ENCODE results near the gene MAL. TPM values are rescaled to one million over a fixed set of nuclear protein-coding genes. Genes with fewer than 3 reads are reported as not detected.
A peak's percentile ranks its signal among the peaks of the same experiment; 100 is the strongest.

MAL gene
- total RNA-seq, 1 donor from 2014 or later: 21.2 TPM

DNA sequence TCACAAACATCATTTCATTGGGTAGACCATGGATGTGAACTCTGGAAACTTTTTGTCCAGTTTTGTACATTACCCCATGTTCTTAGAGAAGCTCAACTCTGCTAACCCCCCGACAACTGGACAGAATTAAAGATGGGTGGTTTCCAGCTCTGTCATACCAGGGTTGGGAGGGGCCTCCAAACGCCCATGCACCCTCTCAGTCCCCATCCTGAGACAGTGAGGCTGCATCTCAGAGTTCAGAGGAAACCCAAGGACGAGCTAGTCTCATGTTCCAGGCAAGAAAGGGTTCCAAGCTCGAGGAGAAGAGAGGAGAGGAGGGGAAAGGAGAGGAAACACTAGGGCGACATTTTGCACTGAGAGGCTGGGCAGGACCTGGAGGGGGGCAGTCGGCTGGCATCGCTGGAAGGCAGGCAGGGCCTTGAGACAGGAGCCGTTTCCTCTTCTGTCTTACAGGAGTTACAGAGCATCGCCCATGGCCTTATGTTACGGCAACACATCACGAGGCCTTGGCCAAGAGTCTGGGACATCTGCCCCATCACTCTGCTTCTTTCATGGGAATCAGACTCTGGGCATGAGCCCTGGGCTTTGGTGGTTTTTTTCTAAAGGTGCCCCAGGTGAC is 16.4 kb downstream of the MAL start:
- Histone ChIP-seq H3K4me1 (peaks cover 17% of the 10 kb centered on the region), H3K27me3 (no peaks in the 10 kb centered on the region), H3K27ac (no peak overlapping the region), H3K4me3 (no peak overlapping the region), H3K36me3 (no peaks in the 10 kb centered on the region), H3K9me3 (no peaks in the 10 kb centered on the region)
- intact Hi-C loops (cut with DNase I): no loop called here
- DNase-seq (no peak), ATAC-seq (no peak)
- TF ChIP-seq, protein P1, sequence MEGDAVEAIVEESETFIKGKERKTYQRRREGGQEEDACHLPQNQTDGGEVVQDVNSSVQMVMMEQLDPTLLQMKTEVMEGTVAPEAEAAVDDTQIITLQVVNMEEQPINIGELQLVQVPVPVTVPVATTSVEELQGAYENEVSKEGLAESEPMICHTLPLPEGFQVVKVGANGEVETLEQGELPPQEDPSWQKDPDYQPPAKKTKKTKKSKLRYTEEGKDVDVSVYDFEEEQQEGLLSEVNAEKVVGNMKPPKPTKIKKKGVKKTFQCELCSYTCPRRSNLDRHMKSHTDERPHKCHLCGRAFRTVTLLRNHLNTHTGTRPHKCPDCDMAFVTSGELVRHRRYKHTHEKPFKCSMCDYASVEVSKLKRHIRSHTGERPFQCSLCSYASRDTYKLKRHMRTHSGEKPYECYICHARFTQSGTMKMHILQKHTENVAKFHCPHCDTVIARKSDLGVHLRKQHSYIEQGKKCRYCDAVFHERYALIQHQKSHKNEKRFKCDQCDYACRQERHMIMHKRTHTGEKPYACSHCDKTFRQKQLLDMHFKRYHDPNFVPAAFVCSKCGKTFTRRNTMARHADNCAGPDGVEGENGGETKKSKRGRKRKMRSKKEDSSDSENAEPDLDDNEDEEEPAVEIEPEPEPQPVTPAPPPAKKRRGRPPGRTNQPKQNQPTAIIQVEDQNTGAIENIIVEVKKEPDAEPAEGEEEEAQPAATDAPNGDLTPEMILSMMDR (IDR thresholded peaks at IDR 0.05): no peak

GRCh38 chr2:95042472-95043271 is 17.2 kb downstream of the MAL start:
- intact Hi-C loops (cut with DNase I): no loop called here
- H3K27ac ChIP-seq: peak overlapping the region; percentile 24

GRCh38 chr2:95043300-95044093 is 18.0 kb downstream of the MAL start:
- intact Hi-C loops (cut with DNase I): no loop called here

More at GRCh38 chr2:95042472-95043271, 17.2 kb downstream of the MAL start:
- Histone ChIP-seq H3K4me1 (peaks cover 17% of the 10 kb centered on the region), H3K4me3 (no peak overlapping the region), H3K27me3 (no peaks in the 10 kb centered on the region), H3K36me3 (no peaks in the 10 kb centered on the region), H3K9me3 (no peaks in the 10 kb centered on the region)
- DNase-seq (no peak), ATAC-seq (peak; percentile 13)
- TF ChIP-seq, protein P1 (IDR thresholded peaks at IDR 0.05): no peak

DNA sequence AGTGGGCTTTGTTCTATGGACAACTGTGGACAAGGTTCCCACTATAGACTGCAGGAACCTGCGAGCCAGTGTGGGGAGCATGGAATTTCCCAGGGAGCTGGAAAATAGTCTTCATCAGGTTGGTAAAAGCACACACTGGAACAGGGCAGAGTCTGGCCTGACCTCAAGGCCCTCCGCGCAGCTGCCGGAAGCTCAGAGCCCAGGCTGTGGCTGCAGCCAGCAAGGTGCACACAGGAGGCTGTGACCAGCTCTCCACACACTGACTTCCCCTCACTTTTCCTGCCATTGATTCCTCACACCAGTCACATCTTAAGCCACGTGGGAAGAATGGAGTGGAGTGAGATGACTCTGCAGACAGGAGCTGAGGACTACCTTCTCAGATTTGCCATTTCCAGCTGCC is 19.1 kb downstream of the MAL start:
- TF ChIP-seq, protein P1 (IDR thresholded peaks at IDR 0.05): no peak
- Histone ChIP-seq H3K27me3 (no peaks in the 10 kb centered on the region), H3K4me3 (no peak overlapping the region), H3K4me1 (peaks cover 17% of the 10 kb centered on the region), H3K9me3 (no peaks in the 10 kb centered on the region), H3K36me3 (no peaks in the 10 kb centered on the region), H3K27ac (no peak overlapping the region)
- intact Hi-C loops (cut with DNase I): no loop called here
- DNase-seq: no peak
- ATAC-seq: no peak

More at GRCh38 chr2:95043300-95044093, 18.0 kb downstream of the MAL start:
- H3K36me3 ChIP-seq: no peaks in the 10 kb centered on the region
- TF ChIP-seq, protein P1 (IDR thresholded peaks at IDR 0.05): no peak
- H3K27me3 ChIP-seq: no peaks in the 10 kb centered on the region
- peak overlapping the region; percentile 51 for H3K27ac ChIP-seq
- DNase-seq (peak; percentile 86), ATAC-seq (peak; percentile 76)
- peaks cover 17% of the 10 kb centered on the region for H3K4me1 ChIP-seq
- H3K4me3 ChIP-seq: no peak overlapping the region
- no peaks in the 10 kb centered on the region for H3K9me3 ChIP-seq

DNA sequence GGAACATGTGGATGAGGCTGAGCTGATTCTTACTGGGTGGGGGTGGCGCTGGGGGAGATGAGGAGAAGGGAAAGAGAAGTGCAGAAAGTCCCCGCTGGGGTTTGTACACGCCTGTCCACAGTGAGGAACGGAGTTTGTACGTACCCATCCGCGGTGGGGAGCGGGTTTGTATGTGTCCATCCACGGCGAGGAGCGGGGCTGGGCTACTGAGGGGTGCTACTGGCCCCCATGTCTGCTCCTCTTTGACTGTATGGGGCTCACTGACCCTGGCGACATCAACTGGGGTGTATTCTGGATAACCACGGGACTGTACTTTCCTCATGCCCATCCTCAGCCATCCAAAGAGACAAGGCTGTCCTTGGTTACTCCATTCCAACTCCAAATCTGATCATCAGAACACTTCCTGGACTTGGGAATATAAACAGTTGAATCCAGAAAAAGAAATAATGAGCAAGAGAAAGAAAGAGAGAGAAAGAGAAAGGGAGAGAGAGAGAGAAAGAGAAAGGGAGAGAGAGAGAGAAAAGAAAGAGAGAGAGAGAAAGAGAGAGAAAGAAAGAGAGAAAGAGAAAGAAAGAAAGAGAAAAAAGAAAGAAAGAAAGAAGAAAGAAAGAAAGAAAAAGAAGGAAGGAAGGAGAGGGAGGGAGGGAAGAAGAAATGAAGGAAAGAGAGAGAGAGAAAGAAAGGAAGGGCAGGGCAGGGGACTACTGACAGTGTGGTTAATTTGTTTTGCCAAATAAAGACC is 21.0 kb downstream of the MAL start:
- Histone ChIP-seq H3K36me3 (no peaks in the 10 kb centered on the region), H3K9me3 (no peaks in the 10 kb centered on the region), H3K27me3 (no peaks in the 10 kb centered on the region), H3K4me3 (no peak overlapping the region), H3K27ac (no peak overlapping the region), H3K4me1 (peaks cover 14% of the 10 kb centered on the region)
- ATAC-seq (no peak), DNase-seq (peak; percentile 26)
- intact Hi-C loops (cut with DNase I): no loop called here
- TF ChIP-seq, protein P1 (IDR thresholded peaks at IDR 0.05): no peak
